ENCODE measurements around the gene SLC25A15.

- TF ChIP-seq POLR2A (IDR thresholded peaks at IDR 0.05; ENCODE audit: low read depth, low read length) (peak; percentile 93), TAF1 (IDR thresholded peaks at IDR 0.05; ENCODE audit: borderline replicate concordance, low read depth, low read length) (peak; percentile 82), POLR2AphosphoS5 (IDR thresholded peaks at IDR 0.05; ENCODE audit: low read depth, low read length) (peak; percentile 95)
Measured at GRCh38 chr13:40770934-40771618, 18.3 kb upstream of the SLC25A15 start, which contains the start of gene MRPS31.

Data from GM12892 (cell line).